Large intestine (tissue), 12 donors: Measurements from ENCODE around the gene EIF1B. TPM values are rescaled to one million over a fixed set of nuclear protein-coding genes. Genes with fewer than 3 reads are reported as not detected.
"Not testable (repeated sequence)": the region's sequence is repeated elsewhere in the genome, so short reads cannot be mapped to it uniquely, and the experiment has no call there.

ENCODE experiments used
- DNase-seq, 2 donors: peaks; one replicate each; pipeline versions ENCODE4 v3.0.0 to v3.0.0-alpha.2; 2013
- H3K27ac ChIP-seq: one replicate; pipeline ENCODE4 v1.5.1; 2013; ENCODE audit warnings: low read length
- H3K27me3 ChIP-seq: 2 replicates; pipeline ENCODE4 v1.6.1; 2013; ENCODE audit warnings: low read length; ENCODE audit not compliant: control insufficient read depth, insufficient read depth
- H3K36me3 ChIP-seq: 2 replicates; pipeline ENCODE4 v1.6.1; 2013; ENCODE audit warnings: low read length; ENCODE audit not compliant: control insufficient read depth, insufficient read depth
- H3K4me1 ChIP-seq: one replicate; pipeline ENCODE4 v1.6.1; 2013; ENCODE audit warnings: low read length; ENCODE audit not compliant: control insufficient read depth, insufficient read depth
- H3K4me3 ChIP-seq: one replicate; pipeline ENCODE4 v1.5.1; 2013; ENCODE audit warnings: low read length
- H3K9me3 ChIP-seq: one replicate; pipeline ENCODE4 v1.6.1; 2013; ENCODE audit warnings: mild to moderate bottlenecking, low read depth, low read length, moderate library complexity; ENCODE audit not compliant: control insufficient read depth
- WGBS: methylation state at CpG from one replicate; pipeline ENCODE4 v1.1.5; 2013; ENCODE audit warnings: low lambda C conversion rate; ENCODE audit not compliant: insufficient coverage; 5-methylcytosine and 5-hydroxymethylcytosine counted together
- long read RNA-seq, 11 donors: transcript quantifications; one replicate each; lab custom pipeline, GENCODE V29; 2026
- polyA plus RNA-seq: library from polyadenylated mRNA; unstranded; fragments of 120-200 nt; gene quantifications from one replicate; pipeline ENCODE4 v1.2.1, GENCODE V29; 2013

The EIF1B gene
- polyA plus RNA-seq, result 114 TPM
- long read RNA-seq, donor 1, transcript EIF1B-201 (4 exons, 1,010 nt), result major isoform, 41 of 45 reads
- long read RNA-seq, donor 1, partial matches to known transcripts, result 0 of 45 reads
- long read RNA-seq, donor 1, other reads (novel, unspliced or antisense), result 0 of 45 reads
- long read RNA-seq, donor 2, transcript EIF1B-201 (4 exons, 1,010 nt), result major isoform, 91 of 109 reads
- long read RNA-seq, donor 2, partial matches to known transcripts, result 9 of 109 reads
- long read RNA-seq, donor 2, other reads (novel, unspliced or antisense), result 0 of 109 reads
- long read RNA-seq, donor 3, result 0 reads
- long read RNA-seq, donor 4, transcript EIF1B-201 (4 exons, 1,010 nt), result major isoform, 15 of 15 reads
- long read RNA-seq, donor 4, partial matches to known transcripts, result 0 of 15 reads
- long read RNA-seq, donor 4, other reads (novel, unspliced or antisense), result 0 of 15 reads
- long read RNA-seq, donor 5, transcript EIF1B-201 (4 exons, 1,010 nt), result major isoform, 37 of 39 reads
- long read RNA-seq, donor 5, partial matches to known transcripts, result 0 of 39 reads
- long read RNA-seq, donor 5, other reads (novel, unspliced or antisense), result 0 of 39 reads
- long read RNA-seq, donor 6, transcript EIF1B-201 (4 exons, 1,010 nt), result major isoform, 54 of 66 reads
- long read RNA-seq, donor 6, partial matches to known transcripts, result 7 of 66 reads
- long read RNA-seq, donor 6, other reads (novel, unspliced or antisense), result 0 of 66 reads
- long read RNA-seq, donor 7, transcript EIF1B-201 (4 exons, 1,010 nt), result major isoform, 38 of 39 reads
- long read RNA-seq, donor 7, partial matches to known transcripts, result 0 of 39 reads
- long read RNA-seq, donor 7, other reads (novel, unspliced or antisense), result 0 of 39 reads
- long read RNA-seq, donor 8, transcript EIF1B-201 (4 exons, 1,010 nt), result major isoform, 107 of 116 reads
- long read RNA-seq, donor 8, transcript EIF1B-202 (2 exons, 873 nt), result minor isoform, 6 of 116 reads
- long read RNA-seq, donor 8, partial matches to known transcripts, result 0 of 116 reads
- long read RNA-seq, donor 8, other reads (novel, unspliced or antisense), result 0 of 116 reads
- long read RNA-seq, donor 9, transcript EIF1B-202 (2 exons, 873 nt), result minor isoform, 7 of 82 reads
- long read RNA-seq, donor 9, transcript EIF1B-201 (4 exons, 1,010 nt), result major isoform, 62 of 82 reads
- long read RNA-seq, donor 9, partial matches to known transcripts, result 10 of 82 reads
- long read RNA-seq, donor 9, other reads (novel, unspliced or antisense), result 0 of 82 reads
- long read RNA-seq, donor 10, transcript EIF1B-201 (4 exons, 1,010 nt), result major isoform, 87 of 100 reads
- long read RNA-seq, donor 10, partial matches to known transcripts, result 6 of 100 reads
- long read RNA-seq, donor 10, other reads (novel, unspliced or antisense), result 0 of 100 reads
- long read RNA-seq, donor 11, transcript EIF1B-201 (4 exons, 1,010 nt), result major isoform, 54 of 62 reads
- long read RNA-seq, donor 11, partial matches to known transcripts, result 6 of 62 reads
- long read RNA-seq, donor 11, other reads (novel, unspliced or antisense), result 0 of 62 reads

GRCh38 chr3:40309418-40309924, at the start of gene EIF1B:
TSS of gene EIF1B (plus strand) at chr3:40309707. CDS start at chr3:40309942, 235 bp downstream.
- DNase-seq, result peak; percentile 99
- Histone ChIP-seq H3K9me3 (no peaks in the 10 kb centered on the region), H3K27me3 (no peaks in the 10 kb centered on the region), H3K27ac (peak within 1 kb of the TSS; percentile 93), H3K36me3 (peaks cover 21% of the 10 kb centered on the region), H3K4me3 (peak within 1 kb of the TSS; percentile 94), H3K4me1 (no peaks in the 10 kb centered on the region)
- 3% methylated on average over 8 of the region's 50 CpGs for WGBS

GRCh38 chr3:40262331-40262730, 47.2 kb upstream of the EIF1B start:
- no peaks in the 10 kb centered on the region for H3K9me3 ChIP-seq
- no peak overlapping the region for H3K27ac ChIP-seq
- H3K4me3 ChIP-seq, result no peak overlapping the region
- DNase-seq, result no peak
- peaks cover 2% of the 10 kb centered on the region for H3K36me3 ChIP-seq
- no peaks in the 10 kb centered on the region for H3K27me3 ChIP-seq
- H3K4me1 ChIP-seq, result no peaks in the 10 kb centered on the region

- H3K27ac ChIP-seq, result no peak overlapping the region
- H3K4me1 ChIP-seq, result peaks cover 9% of the 10 kb centered on the region
- H3K4me3 ChIP-seq, result no peak overlapping the region
- 100% methylated on average over 1 of the region's 1 CpG for WGBS
- no peaks in the 10 kb centered on the region for H3K36me3 ChIP-seq
- no peaks in the 10 kb centered on the region for H3K27me3 ChIP-seq
- no peaks in the 10 kb centered on the region for H3K9me3 ChIP-seq
- no peak for DNase-seq
Observed at GRCh38 chr3:40264451-40264850, 45.1 kb upstream of the EIF1B start.

GRCh38 chr3:40265181-40265580, 44.3 kb upstream of the EIF1B start:
- H3K27me3 ChIP-seq, result no peaks in the 10 kb centered on the region
- H3K4me3 ChIP-seq, result no peak overlapping the region
- no peaks in the 10 kb centered on the region for H3K9me3 ChIP-seq
- H3K4me1 ChIP-seq, result peaks cover 9% of the 10 kb centered on the region
- no peak for DNase-seq
- H3K36me3 ChIP-seq, result no peaks in the 10 kb centered on the region
- no peak overlapping the region for H3K27ac ChIP-seq

GRCh38 chr3:40267937-40268724, 41.4 kb upstream of the EIF1B start:
- Histone ChIP-seq H3K4me3 (no peak overlapping the region), H3K27me3 (no peaks in the 10 kb centered on the region), H3K4me1 (peaks cover 9% of the 10 kb centered on the region), H3K9me3 (no peaks in the 10 kb centered on the region), H3K36me3 (no peaks in the 10 kb centered on the region), H3K27ac (peak overlapping the region; percentile 63)
- DNase-seq, result peak; percentile 23 to 74
- WGBS, result no CpG with 5 or more reads among the region's 4 CpGs

- Histone ChIP-seq H3K9me3 (no peaks in the 10 kb centered on the region), H3K4me3 (no peak overlapping the region), H3K36me3 (no peaks in the 10 kb centered on the region), H3K27me3 (no peaks in the 10 kb centered on the region), H3K4me1 (peaks cover 9% of the 10 kb centered on the region), H3K27ac (no peak overlapping the region)
- DNase-seq, result no peak
- WGBS, result no CpG with 5 or more reads among the region's 2 CpGs
Observed at GRCh38 chr3:40268802-40269524, 40.5 kb upstream of the EIF1B start.

GRCh38 chr3:40278791-40279190, 30.7 kb upstream of the EIF1B start:
- Histone ChIP-seq H3K9me3 (no peaks in the 10 kb centered on the region), H3K4me3 (no peak overlapping the region), H3K36me3 (no peaks in the 10 kb centered on the region), H3K4me1 (no peaks in the 10 kb centered on the region), H3K27ac (no peak overlapping the region), H3K27me3 (no peaks in the 10 kb centered on the region)
- WGBS, result no CpG with 5 or more reads among the region's 1 CpG
- no peak for DNase-seq

GRCh38 chr3:40281995-40282394, 27.5 kb upstream of the EIF1B start:
- H3K27me3 ChIP-seq, result no peaks in the 10 kb centered on the region
- H3K4me3 ChIP-seq, result no peak overlapping the region
- 90% methylated on average over 2 of the region's 2 CpGs for WGBS
- no peak for DNase-seq
- no peaks in the 10 kb centered on the region for H3K4me1 ChIP-seq
- no peaks in the 10 kb centered on the region for H3K9me3 ChIP-seq
- H3K27ac ChIP-seq, result no peak overlapping the region
- H3K36me3 ChIP-seq, result no peaks in the 10 kb centered on the region

GRCh38 chr3:40283057-40283456, 26.4 kb upstream of the EIF1B start:
- WGBS, result no CpG with 5 or more reads among the region's 5 CpGs
- H3K4me1 ChIP-seq, result not testable (repeated sequence)

More at GRCh38 chr3:40283057-40283456, 26.4 kb upstream of the EIF1B start:
- not testable (repeated sequence) for H3K27me3 ChIP-seq, DNase-seq, H3K4me3 ChIP-seq, H3K27ac ChIP-seq, H3K9me3 ChIP-seq, H3K36me3 ChIP-seq
